Measurements from ENCODE around the gene PTPN20.
"Not testable (repeated sequence)": the region's sequence is repeated elsewhere in the genome, so short reads cannot be mapped to it uniquely, and the experiment has no call there.

Gene PTPN20

GRCh38 chr10:46911144-46911876 lies at the start of gene PTPN20:
TSS of gene PTPN20 (plus strand) at chr10:46911428. CDS start at chr10:46932500, 21,072 bp downstream.
- DNase-seq = peak; percentile 22

GRCh38 chr10:46869716-46870115 lies 41.5 kb upstream of the PTPN20 start:
- DNase-seq = not testable (repeated sequence)

- DNase-seq = not testable (repeated sequence)
Observed at GRCh38 chr10:46871583-46871982, 39.6 kb upstream of the PTPN20 start.

GRCh38 chr10:46875304-46875703 lies 35.9 kb upstream of the PTPN20 start:
- DNase-seq = not testable (repeated sequence)

GRCh38 chr10:46876773-46877172 lies 34.5 kb upstream of the PTPN20 start:
- not testable (repeated sequence) for DNase-seq

GRCh38 chr10:46878761-46879160 lies 32.5 kb upstream of the PTPN20 start:
- DNase-seq = not testable (repeated sequence)

- not testable (repeated sequence) for DNase-seq
Observed at GRCh38 chr10:46890813-46891611, 20.2 kb upstream of the PTPN20 start.

GRCh38 chr10:46896762-46897692 lies 14.2 kb upstream of the PTPN20 start:
- not testable (repeated sequence) for DNase-seq

- DNase-seq = not testable (repeated sequence)
Observed at GRCh38 chr10:46901247-46901646, 10.0 kb upstream of the PTPN20 start.

GRCh38 chr10:46903874-46904273 lies 7.4 kb upstream of the PTPN20 start:
- DNase-seq = not testable (repeated sequence)

- DNase-seq = not testable (repeated sequence)
Observed at GRCh38 chr10:46906359-46906758, 4.9 kb upstream of the PTPN20 start.

GRCh38 chr10:46907185-46908117 lies 3.8 kb upstream of the PTPN20 start:
- not testable (repeated sequence) for DNase-seq

- not testable (repeated sequence) for DNase-seq
Observed at GRCh38 chr10:46922498-46922897, 11.3 kb downstream of the PTPN20 start.

GRCh38 chr10:46925156-46925555 lies 13.9 kb downstream of the PTPN20 start:
- not testable (repeated sequence) for DNase-seq

GRCh38 chr10:46925853-46926252 lies 14.6 kb downstream of the PTPN20 start:
- not testable (repeated sequence) for DNase-seq

- DNase-seq = not testable (repeated sequence)
Observed at GRCh38 chr10:46928810-46929209, 17.6 kb downstream of the PTPN20 start.

GRCh38 chr10:46932383-46932782 lies 21.2 kb downstream of the PTPN20 start:
- not testable (repeated sequence) for DNase-seq

GRCh38 chr10:46941091-46941490 lies 29.9 kb downstream of the PTPN20 start:
- not testable (repeated sequence) for DNase-seq

- peak; percentile 4 for DNase-seq
Observed at GRCh38 chr10:46948687-46949518, 37.7 kb downstream of the PTPN20 start.

- DNase-seq = not testable (repeated sequence)
Observed at GRCh38 chr10:46952540-46952939, 41.3 kb downstream of the PTPN20 start.

All from right hindlimb (tissue), 1 donor.